Suppressor macrophage (primary cell): ENCODE results near the gene SCAF1.

Source experiments
- DNase-seq, 4 experiments: peaks; one replicate each; pipeline ENCODE4 v3.0.0-alpha.2; 2020 to 2022
- total RNA-seq, 17 experiments: gene quantifications; one replicate each; lab custom pipeline; 2026; ENCODE audit warnings: mixed read lengths in 6 of 17, inconsistent platforms in 3 of 17; lab: John Stamatoyannopoulos, UW

Gene SCAF1
- 9.9 to 57.1 (median 28.5) reads per million in 17 experiments for total RNA-seq

- peak; percentile 100 for DNase-seq
These were observed at the start of gene SCAF1 for GRCh38 chr19:49641688-49642491. TSS of gene SCAF1 (plus strand) at chr19:49642209. CDS start at chr19:49645027, 2,818 bp downstream.

GRCh38 chr19:49592486-49593232 is 49.4 kb upstream of the SCAF1 start:
- DNase-seq = peak in 2 of 4 experiments; percentile 24 to 30

- peak; percentile 82 to 93 (median 88) for DNase-seq
These were observed 48.5 kb upstream of the SCAF1 start for GRCh38 chr19:49593233-49594113.

GRCh38 chr19:49594157-49594992 is 47.6 kb upstream of the SCAF1 start:
- DNase-seq = no peak

- DNase-seq = no peak
These were observed 46.8 kb upstream of the SCAF1 start for GRCh38 chr19:49594993-49595818.

GRCh38 chr19:49595819-49596404 is 46.1 kb upstream of the SCAF1 start:
- no peak for DNase-seq

GRCh38 chr19:49596407-49596806 is 45.6 kb upstream of the SCAF1 start:
- DNase-seq = no peak

GRCh38 chr19:49596954-49597702 is 44.9 kb upstream of the SCAF1 start:
- DNase-seq = no peak

- DNase-seq = no peak
These were observed 44.4 kb upstream of the SCAF1 start for GRCh38 chr19:49597703-49597974.

GRCh38 chr19:49599378-49600295 is 42.4 kb upstream of the SCAF1 start:
- peak in 3 of 4 experiments; percentile 9 to 48 (median 40) for DNase-seq

GRCh38 chr19:49601482-49602038 is 40.4 kb upstream of the SCAF1 start:
- no peak for DNase-seq

- no peak for DNase-seq
These were observed 39.2 kb upstream of the SCAF1 start for GRCh38 chr19:49602806-49603205.

GRCh38 chr19:49605605-49606004 is 36.4 kb upstream of the SCAF1 start:
- DNase-seq = no peak

GRCh38 chr19:49609499-49610092 is 32.4 kb upstream of the SCAF1 start:
- no peak for DNase-seq

- DNase-seq = peak; percentile 44 to 70 (median 65)
These were observed 28.6 kb upstream of the SCAF1 start for GRCh38 chr19:49613374-49613773.

- peak; percentile 55 to 81 (median 70) for DNase-seq
These were observed 27.7 kb upstream of the SCAF1 start for GRCh38 chr19:49614096-49614833.

GRCh38 chr19:49615861-49616260 is 26.1 kb upstream of the SCAF1 start:
- no peak for DNase-seq
